Measurements from ENCODE around the gene ZNF157.
"Not testable (repeated sequence)": the region's sequence is repeated elsewhere in the genome, so short reads cannot be mapped to it uniquely, and the experiment has no call there.

ZNF157 gene

DNA sequence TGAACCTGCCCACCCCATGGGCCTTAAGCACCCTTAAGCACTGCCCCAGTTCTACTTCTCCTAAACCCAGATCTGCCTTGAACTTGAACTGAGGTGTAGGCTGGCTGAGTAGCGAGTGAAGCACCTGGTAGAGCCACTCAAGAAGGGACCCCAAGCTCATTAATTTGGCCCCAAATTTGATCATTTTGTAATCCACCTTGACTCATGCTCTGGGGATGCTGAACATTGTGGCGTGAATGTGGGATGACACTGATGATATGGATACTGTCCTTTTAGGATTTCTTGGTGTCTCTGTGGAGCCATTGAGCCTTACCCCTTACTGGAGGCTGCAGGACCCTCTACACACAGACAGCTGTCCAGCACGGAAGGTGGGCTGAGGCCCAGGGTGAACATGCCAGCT is at the start of gene ZNF157:
ZNF157 (plus strand) TSS at position 301 of the 400 bp plus-strand sequence; CDS start at position 392, 91 bp downstream.
- no peak for DNase-seq (ENCODE audit: low read depth in 2 of 2)

DNA sequence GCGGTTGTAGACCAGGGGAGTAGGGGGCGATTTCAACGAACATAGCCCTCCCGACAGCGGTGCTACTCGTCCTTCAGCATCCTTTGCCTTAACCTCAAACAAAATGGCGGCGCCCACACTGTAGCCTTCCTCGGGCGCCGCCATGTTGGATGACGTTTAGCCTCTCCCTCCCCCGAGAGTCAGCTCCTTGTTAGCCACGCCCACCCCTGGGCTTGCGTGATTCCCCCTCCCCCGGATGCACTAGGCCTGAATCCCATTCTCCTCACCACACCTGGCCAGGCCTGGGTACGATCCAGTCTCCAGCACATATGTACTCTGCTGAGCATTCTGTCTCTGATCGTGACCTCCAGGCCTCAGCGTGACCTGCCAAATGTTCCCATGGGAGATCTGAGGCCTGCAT is 49.0 kb upstream of the ZNF157 start:
- no peak for DNase-seq (ENCODE audit: low read depth in 2 of 2)

DNA sequence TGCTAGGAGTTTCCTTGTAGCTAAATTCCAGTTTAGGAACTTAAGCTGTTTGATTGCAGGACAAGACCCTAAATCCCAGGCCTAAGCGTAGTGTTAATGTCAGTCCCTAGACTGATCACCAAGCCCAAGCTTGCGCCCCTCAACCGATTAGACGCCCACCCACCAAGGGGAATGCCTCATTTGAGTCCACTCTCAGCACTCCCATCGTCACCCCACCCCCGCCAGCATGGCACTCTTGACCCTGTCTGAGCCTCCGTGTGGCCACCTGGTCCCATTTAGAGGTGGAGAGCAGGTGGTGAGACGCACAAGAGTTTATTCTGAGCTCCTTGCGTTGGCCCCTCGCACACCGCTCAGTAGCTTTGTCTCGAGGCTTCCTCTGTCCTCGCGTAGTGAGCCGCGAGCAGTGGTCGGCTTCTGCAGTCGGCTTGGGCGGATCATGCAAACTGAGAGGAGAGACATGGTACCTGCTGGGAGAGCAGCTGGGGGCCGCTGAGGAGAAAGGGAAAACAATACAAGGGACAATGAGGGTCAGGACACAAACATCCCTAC is 48.5 kb upstream of the ZNF157 start:
- no peak for DNase-seq (ENCODE audit: low read depth in 2 of 2)

DNA sequence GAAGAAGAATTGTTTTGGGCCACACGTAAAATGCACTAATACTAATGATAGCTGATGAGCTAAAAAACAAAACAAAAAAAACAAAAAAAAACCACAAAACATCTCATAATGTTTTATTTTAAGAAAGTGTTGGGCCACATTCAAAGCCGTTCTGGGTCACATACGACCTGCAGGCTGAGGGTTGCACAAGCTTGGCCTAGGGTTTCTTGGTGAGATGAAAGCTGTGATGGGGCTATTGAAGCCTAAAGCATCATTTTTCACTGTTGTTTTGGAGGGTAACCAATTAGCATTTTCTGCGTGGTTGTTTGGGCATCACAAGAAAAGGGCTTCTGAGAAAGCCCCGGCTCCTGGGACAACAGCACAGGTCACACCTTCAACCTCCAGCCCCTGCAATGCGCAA is 42.5 kb upstream of the ZNF157 start:
- no peak for DNase-seq (ENCODE audit: low read depth in 2 of 2)

DNA sequence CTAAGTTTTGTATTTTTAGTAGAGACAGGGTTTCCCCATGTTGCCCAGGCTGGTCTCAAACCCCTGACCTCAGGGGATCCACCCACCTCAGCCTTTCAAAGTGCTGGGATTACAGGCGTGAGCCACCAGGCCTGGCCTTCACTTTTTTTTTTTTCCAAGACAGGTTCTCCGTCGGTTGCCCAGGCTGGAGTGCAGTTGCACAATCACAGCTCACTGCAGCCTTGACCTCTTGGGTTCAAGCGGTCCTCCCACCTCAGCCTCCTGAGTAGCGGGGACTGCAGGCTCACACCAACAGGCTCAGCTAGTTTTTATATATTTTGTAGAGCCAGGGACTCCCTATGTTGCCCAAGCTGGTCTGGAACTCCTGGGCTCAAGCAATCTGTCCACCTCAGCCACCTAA is 37.6 kb upstream of the ZNF157 start:
- DNase-seq (ENCODE audit: low read depth in 2 of 2) = not testable (repeated sequence)

DNA sequence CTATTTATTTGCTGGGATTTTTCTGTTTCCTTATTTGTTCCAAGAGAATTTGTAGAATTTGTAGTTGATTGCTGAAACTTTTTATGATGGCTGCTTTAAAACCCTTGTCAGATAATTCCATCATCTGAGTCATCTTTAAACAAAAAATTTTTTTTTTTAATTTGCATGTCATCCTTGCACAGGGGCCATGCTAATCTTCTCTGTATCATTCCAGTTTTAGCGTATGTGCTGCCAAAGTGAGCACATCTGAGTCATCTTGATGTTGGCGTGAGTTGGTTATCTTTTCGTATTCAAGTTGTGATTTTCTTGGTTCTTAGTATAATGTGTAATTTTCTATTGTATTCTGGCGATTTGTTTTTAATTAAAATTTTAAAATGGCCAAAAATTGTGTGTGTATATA is 18.7 kb upstream of the ZNF157 start:
- DNase-seq (ENCODE audit: low read depth in 2 of 2) = no peak

DNA sequence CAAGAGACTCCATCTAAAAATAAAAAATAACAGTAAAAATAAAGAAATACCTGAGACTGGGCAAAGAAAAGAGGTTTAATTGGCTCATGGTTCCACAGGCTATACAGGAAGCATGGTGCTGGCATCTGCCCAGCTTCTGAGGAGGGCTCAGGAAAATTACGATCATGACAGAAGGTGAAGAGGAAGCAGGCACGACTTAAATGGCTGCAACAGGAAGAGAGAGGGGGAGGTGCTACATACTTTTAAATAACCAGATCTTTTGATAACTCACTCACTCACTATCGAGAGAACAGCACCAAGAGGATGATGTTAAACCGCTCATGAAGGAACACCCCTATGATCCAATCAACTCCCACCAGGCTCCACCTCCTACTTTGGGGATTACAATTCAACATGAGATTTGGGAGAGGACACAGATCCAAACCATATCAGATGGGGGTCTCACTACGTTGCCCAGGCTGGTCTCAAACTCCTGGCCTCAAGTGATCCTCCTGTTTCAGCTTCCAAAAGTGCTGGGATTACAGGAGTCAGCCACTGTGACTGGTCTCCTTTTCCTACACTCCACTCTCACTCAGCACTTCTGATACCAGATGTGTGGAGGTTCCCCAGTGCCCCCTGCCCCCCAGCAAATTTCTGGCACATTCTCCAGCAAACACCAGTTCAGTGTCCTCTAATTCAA is 11.9 kb upstream of the ZNF157 start:
- DNase-seq (ENCODE audit: low read depth in 2 of 2) = no peak

DNA sequence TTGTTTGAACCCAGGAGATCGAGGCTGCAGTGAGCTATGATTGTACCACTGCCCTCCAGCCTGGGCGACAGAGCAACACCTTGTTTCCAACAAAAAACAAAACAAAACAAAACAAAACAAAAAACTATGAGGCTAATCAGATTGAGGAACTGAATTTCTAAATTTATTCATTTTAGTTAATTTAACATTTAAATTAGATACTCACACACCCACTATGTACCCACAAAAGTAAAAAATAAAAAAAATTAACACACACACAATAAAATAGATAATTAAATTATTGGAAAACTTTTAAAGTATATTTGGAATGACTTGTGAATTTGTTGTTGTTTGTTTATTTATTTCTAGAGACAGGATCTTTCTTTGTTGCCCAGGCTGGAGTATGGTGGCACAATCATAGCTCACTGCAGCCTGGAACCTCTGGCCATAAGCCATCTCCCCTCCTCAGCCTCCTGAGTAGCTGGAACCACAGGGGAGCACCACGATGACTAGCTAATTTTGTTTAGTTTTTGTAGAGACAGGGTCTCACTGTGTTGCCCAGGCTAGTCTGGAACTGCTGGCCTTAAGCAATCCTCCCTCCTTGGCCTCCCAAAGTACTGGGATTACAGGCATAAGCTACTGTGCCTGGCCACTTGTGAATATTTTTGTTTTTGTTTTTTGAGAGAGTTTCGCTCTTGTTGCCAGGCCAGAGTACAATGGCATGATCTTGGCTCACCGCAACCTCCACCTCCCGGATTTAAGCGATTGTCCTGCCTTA is 9.8 kb upstream of the ZNF157 start:
- DNase-seq (ENCODE audit: low read depth in 2 of 2) = no peak

DNA sequence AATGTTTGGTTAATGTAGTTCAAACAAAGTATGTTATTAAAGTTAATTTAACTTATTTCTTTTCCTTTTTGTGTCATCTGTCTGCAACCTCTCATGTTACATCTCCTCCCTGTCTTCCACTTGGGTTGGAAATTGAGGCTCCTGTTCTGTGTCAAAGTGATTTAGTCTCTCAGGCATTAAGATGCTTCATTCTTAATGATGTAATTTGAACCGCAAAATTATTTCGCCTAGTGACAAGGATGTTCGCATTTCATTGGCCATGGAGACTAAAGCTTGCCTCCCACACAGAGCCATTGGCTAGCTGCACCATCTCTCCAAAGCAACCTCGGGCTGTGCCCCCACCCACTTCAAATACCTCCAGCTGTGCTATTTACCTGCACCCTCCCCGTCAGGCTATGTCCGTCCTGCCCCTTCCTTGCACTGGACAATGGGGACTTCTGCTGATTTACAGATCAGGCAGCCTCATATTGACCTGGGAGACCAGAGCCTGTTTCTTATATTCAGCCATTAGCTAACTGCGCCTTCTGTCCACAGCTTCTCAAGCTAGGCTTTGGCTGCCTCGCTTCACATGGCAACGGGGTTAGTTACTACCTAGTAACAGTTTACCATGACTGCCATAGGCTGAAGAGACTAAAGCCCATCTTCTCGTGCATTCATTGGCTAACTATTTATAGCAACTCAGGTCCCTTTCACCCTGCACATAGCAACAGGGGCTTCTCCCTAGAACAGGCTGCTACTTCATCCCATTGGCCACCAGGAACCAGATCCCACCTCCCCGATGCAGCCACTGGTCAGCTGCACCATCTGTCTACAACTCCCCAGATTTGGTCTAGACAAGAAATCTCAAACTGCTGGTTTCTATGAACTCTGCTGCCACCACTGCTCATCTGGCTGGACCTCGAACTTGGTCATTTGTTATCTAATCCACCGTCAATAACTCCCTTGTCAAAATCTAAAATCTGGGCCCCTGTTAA is 8.6 kb upstream of the ZNF157 start:
- DNase-seq (ENCODE audit: low read depth in 2 of 2) = peak in 1 of 2 donors; percentile 3

DNA sequence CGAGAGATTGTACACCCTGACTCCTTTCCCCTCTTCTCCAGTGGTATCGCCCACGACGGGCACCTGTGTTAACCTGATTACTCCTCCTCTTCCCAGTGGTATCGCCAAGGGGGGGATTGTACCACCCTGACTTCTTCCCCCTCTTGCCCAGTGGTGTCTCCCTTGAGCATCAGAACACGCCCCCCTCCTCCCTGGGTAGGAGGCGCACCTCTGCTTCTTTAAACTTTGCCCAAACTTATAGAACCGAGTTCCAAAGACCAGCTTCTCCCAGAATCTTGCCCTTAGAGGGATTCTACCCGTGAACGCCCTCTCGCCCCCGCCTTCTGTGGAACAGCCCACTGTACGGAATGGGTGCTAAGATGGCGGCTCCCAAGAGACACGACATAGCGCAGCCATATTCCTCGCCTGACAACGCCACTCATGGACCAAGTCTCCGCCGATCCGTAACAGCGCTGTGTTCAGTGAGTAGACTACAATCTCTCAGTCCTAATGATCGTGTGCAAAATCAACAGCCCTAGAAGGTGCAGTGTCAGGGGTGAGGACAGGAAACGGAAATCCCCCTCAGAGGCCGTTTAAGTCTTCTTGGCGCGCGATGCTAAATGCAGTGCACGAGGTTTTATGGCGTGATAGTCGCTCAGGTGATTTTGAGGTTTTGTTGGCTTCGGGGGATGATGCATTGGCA is 4.2 kb upstream of the ZNF157 start:
- peak; percentile 39 to 47 for DNase-seq (ENCODE audit: low read depth in 2 of 2)

DNA sequence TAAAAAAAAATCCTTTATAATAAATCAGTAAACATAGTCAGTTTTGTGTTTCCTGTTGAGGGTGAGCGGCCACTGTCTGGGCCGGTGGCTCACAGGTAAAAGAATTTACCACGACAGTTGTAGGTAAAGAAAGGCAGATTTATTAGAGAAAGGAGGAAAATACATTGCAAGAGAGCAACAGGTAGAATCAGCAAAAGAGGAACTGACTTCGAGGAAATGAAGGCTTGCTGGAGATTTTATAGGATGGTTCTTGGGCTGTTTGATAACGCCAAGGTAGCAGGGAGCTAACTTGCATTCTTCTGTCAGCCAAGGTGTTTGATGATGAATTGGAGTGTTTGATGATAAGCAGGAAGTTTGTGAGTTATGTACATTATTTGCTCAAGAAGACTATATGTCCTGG is 2.8 kb downstream of the ZNF157 start:
- no peak for DNase-seq (ENCODE audit: low read depth in 2 of 2)

DNA sequence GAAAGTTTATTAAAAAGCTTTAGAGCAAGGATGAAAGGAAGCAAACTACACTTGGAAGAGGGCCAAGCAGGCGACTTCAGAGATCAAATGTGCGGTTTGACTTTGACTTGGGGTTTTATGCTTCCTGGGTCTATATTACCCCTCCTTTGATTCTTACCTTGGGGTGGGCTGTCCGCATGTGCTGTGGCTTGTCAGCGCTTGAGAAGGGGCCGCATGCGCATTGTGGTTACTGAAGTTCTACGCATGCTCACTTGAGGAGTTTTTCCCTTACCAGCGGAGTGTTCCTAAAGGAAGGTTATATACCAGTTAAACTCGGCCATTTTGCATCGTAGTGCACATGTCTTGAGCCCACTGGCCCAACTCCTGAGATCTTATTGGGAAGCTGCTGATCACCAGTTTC is 9.9 kb downstream of the ZNF157 start:
- peak; percentile 22 to 33 for DNase-seq (ENCODE audit: low read depth in 2 of 2)

DNA sequence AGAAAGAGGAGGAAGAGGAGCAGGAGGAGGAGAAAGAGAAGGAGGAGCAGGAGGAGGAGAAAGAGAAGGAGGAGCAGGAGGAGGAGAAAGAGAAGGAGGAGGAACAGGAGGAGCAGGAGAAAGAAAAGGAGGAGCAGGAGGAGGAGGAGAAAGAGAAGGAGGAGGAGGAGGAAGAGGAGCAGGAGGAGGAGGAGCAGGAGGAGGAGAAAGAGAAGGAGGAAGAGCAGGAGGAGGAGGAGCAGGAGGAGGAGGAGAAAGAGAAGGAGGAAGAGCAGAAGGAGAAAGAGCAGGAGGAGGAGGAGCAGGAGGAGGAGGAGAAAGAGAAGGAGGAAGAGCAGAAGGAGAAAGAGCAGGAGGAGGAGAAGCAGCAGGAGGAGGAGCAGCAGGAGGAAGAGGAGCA is 10.5 kb downstream of the ZNF157 start:
- not testable (repeated sequence) for DNase-seq (ENCODE audit: low read depth in 2 of 2)

DNA sequence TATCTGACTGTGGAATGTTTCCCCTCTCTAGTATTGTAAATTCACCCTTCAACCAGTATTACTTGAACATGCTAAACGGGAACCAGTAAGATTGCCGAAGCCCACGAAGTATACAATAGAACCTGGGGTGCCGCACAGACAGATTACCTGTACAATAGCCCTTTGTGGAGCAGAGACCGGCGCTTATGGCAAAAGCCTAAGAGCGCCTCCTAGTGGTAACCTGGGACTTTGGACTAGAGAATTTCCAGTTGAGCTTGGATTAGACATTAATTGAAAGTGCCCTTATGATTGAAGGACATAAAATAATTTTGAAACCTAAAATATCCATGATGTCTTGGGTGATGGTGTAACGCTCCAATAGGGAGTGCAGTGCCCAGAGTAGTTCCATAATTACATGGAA is 14.1 kb downstream of the ZNF157 start:
- DNase-seq (ENCODE audit: low read depth in 2 of 2) = peak; percentile 15 to 28

DNA sequence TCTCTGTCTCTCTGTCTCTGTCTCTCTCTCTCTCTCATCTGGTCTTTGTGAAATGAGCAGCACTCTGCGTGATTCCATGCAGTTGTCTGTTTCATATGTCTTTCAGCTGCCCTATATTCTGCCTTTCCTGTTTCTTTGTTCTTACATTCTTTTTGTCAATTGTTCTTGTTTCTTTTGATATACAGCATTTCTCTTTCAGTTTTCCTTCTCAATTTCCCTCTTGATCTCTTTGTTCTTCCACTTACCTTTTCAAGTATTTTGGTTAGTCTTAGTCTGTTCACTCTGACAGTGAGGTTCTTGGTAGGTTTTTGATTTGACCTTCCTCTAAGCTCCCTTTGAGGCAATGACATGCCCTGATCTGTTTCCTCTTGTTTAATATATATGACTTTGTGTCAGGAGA is 20.4 kb downstream of the ZNF157 start:
- DNase-seq (ENCODE audit: low read depth in 2 of 2) = no peak

DNA sequence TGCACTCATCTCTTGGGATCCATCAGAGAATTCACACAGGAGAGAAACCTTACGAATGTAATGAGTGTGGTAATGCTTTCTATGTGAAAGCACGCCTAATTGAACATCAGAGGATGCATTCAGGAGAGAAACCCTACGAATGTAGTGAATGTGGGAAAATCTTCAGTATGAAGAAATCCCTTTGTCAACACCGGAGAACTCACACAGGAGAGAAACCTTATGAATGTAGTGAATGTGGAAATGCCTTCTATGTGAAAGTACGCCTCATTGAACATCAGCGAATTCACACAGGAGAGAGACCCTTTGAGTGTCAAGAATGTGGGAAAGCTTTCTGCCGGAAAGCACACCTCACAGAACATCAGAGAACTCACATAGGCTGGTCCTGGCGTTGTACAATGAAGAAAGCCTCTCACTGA is 42.8 kb downstream of the ZNF157 start:
- DNase-seq (ENCODE audit: low read depth in 2 of 2) = no peak

DNA sequence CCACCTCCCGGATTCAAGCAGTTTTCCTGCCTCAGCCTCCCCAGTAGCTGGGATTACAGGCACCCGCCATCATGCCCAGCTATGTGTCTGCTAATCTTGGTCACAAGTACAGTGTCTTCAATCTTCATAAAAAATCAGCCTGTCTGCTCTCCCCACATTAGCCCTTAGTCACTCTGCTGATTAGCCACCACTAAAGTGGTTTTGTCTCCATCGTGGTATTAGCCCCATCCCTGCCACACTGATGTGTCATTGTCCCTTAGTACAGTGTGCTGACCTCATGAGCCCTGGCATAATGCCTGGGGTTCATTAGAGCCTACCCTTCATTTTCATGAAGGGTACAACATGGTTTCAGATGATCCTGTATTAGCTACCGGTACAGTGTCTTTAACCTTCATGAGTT is 49.9 kb downstream of the ZNF157 start:
- DNase-seq (ENCODE audit: low read depth in 2 of 2) = no peak

DNA sequence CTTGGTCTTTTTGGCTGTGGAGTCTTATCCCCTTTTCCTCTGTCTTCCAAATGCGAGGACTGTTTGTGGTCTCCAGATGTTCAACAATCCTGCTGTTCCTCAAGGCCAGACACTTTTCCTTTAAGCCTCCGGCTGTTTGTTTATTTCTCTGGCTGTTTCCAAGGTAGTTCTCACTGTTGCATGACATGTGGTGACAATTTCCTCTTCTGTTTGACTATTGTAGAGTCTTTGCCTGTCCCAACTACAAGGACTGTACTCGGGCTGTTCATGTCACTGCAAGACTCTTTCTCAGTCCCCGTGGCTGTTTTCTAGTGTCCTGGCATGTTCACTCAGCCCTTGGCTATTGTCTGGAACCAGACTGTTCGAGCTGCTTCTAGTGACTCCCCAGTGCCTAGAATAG is 50.6 kb downstream of the ZNF157 start:
- DNase-seq (ENCODE audit: low read depth in 2 of 2) = no peak

DNA sequence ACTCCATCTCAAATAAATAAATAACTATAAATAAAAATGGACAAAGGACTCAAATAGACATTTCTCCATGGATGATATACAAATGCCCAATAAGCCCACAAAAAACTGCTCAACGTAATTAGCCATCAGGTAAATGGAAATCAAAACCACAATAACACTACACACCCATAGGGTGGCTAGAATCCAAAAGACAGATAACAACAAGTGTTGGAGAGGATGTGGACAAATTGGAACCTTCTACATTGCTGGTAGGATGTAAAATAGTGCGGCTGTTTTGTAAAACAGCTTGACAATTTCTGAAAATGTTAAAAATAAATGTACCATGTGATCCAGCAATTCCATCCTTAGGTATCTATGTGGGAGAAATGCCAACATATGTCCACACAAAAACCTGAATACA is 52.1 kb downstream of the ZNF157 start:
- no peak for DNase-seq (ENCODE audit: low read depth in 2 of 2)

DNA sequence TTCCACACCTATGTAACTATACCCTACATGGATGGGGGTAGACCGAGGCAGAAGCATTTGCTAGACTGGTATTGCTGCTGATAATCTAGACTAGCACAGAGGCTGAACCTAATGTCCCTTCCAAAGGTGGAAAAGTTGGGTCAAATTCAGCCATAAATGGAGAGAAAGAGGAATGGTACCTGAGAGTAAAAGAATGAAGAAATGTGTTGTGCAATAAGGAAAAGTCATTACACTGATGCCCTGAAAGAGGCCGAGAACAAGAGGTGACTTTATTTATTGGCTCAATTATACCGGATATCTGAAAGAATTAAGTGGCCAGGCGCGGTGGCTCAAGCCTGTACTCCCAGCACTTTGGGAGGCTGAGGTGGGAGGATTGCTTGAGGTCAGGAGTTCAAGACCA is 60.5 kb downstream of the ZNF157 start:
- no peak for DNase-seq (ENCODE audit: low read depth in 2 of 2)

DNA sequence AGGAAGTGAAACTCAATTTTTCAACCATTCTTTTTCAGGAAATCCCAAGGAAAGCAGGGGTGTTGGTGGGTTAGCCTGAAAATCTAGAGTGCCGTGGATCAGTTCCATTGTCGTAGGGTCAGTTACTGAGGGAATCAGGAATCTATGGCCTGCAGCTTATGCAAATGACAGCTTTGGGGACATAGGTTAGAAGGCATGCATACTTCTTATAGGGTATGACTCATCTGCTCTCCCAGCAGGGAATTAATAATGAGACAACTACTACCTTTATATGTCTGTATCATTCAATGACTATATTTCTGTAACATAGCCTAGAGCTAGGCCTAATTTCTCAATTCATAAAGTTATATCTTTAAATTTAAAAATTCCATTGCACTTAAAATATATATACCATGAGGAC is 76.1 kb downstream of the ZNF157 start:
- DNase-seq (ENCODE audit: low read depth in 2 of 2) = no peak
